ENCODE data around the gene TRPM4. TPM values are rescaled to one million over a fixed set of nuclear protein-coding genes. Genes with fewer than 3 reads are reported as not detected.

Gene TRPM4
- total and polyA plus RNA-seq, 2 of the 13 experiments (the other 11 are each of a cell fraction or from before 2014, with no cell fraction given), result 1.9 to 4.3 TPM

DNA sequence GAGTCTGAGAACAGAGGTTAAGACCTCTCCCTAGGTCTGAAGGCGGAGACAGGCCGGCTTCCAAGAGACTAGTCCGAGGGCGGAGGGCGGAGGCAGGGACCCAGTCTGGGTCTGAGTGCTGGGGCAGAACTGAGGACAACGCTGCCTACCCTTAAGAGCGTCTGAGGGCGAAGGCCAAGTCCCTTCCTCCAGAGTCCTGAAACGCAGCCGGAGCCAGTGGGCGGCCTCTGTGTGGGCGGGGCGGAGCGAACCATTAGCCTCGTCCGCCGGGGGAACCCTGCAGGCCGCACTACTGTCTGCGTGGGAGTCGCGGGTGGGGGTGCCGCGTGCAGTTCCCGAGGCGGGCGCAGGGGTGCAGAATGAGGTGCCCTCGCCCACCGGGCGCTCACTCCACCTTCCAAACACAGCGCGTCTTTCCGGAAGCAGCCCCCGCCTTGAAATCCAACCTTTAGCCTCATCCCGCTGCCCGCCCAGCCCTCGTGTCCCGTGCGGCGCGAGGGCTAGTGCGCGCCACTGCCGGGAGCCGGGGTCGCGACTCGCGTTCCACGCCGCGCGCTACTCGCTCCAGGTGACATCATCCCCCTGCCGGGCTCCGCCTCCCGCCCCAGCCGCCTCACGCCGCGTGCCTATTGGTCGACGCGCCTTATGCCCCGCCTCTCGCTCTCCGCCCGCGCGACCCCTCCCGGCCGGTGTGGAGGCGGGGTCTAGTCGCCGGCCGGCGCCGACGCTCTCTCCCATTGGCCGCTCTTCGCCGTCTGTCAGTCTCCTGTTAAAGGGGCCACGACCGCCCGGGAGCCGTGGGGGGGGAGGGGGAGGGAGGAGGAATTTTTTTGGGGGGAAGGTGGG, 38.8 kb upstream of the TRPM4 start, which contains the start of gene C19orf73 (continued):
- TF ChIP-seq, protein P1, sequence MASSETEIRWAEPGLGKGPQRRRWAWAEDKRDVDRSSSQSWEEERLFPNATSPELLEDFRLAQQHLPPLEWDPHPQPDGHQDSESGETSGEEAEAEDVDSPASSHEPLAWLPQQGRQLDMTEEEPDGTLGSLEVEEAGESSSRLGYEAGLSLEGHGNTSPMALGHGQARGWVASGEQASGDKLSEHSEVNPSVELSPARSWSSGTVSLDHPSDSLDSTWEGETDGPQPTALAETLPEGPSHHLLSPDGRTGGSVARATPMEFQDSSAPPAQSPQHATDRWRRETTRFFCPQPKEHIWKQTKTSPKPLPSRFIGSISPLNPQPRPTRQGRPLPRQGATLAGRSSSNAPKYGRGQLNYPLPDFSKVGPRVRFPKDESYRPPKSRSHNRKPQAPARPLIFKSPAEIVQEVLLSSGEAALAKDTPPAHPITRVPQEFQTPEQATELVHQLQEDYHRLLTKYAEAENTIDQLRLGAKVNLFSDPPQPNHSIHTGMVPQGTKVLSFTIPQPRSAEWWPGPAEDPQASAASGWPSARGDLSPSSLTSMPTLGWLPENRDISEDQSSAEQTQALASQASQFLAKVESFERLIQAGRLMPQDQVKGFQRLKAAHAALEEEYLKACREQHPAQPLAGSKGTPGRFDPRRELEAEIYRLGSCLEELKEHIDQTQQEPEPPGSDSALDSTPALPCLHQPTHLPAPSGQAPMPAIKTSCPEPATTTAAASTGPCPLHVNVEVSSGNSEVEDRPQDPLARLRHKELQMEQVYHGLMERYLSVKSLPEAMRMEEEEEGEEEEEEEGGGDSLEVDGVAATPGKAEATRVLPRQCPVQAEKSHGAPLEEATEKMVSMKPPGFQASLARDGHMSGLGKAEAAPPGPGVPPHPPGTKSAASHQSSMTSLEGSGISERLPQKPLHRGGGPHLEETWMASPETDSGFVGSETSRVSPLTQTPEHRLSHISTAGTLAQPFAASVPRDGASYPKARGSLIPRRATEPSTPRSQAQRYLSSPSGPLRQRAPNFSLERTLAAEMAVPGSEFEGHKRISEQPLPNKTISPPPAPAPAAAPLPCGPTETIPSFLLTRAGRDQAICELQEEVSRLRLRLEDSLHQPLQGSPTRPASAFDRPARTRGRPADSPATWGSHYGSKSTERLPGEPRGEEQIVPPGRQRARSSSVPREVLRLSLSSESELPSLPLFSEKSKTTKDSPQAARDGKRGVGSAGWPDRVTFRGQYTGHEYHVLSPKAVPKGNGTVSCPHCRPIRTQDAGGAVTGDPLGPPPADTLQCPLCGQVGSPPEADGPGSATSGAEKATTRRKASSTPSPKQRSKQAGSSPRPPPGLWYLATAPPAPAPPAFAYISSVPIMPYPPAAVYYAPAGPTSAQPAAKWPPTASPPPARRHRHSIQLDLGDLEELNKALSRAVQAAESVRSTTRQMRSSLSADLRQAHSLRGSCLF (CRISPR knock-in tag; IDR thresholded peaks at IDR 0.05; ENCODE audit: borderline replicate concordance), result no peak; the same call in 1 of the 2 replicates
- TF ChIP-seq POLR2AphosphoS2 (IDR thresholded peaks at IDR 0.05; ENCODE audit: low read depth, low read length) (no peak), BORCS8-MEF2B (CRISPR knock-in tag; IDR thresholded peaks at IDR 0.05) (peak; percentile 67; the same call in 1 of the 2 replicates), SALL2 (CRISPR knock-in tag; IDR thresholded peaks at IDR 0.05) (peak; percentile 81; the same call in 1 of the 2 replicates), PLRG1 (conservative IDR thresholded peaks at IDR 0.05) (no peak), XRCC5 (optimal IDR thresholded peaks at IDR 0.05; ENCODE audit: low read length) (peak; percentile 17), MIER3 (CRISPR knock-in tag; IDR thresholded peaks at IDR 0.05; ENCODE audit: borderline replicate concordance) (no peak), ZNF367 (CRISPR knock-in tag; IDR thresholded peaks at IDR 0.05; ENCODE audit: borderline replicate concordance) (no peak), ZNF546 (CRISPR knock-in tag; conservative IDR thresholded peaks at IDR 0.05) (peak; percentile 76; the same call in 1 of the 2 replicates), SMC3 (IDR thresholded peaks at IDR 0.05; ENCODE audit: low read length) (no peak)
- TF ChIP-seq, protein P2, sequence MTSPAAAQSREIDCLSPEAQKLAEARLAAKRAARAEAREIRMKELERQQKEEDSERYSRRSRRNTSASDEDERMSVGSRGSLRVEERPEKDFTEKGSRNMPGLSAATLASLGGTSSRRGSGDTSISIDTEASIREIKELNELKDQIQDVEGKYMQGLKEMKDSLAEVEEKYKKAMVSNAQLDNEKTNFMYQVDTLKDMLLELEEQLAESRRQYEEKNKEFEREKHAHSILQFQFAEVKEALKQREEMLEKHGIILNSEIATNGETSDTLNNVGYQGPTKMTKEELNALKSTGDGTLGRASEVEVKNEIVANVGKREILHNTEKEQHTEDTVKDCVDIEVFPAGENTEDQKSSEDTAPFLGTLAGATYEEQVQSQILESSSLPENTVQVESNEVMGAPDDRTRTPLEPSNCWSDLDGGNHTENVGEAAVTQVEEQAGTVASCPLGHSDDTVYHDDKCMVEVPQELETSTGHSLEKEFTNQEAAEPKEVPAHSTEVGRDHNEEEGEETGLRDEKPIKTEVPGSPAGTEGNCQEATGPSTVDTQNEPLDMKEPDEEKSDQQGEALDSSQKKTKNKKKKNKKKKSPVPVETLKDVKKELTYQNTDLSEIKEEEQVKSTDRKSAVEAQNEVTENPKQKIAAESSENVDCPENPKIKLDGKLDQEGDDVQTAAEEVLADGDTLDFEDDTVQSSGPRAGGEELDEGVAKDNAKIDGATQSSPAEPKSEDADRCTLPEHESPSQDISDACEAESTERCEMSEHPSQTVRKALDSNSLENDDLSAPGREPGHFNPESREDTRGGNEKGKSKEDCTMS (CRISPR knock-in tag; conservative IDR thresholded peaks at IDR 0.05), result no peak
- TF ChIP-seq, protein P3, sequence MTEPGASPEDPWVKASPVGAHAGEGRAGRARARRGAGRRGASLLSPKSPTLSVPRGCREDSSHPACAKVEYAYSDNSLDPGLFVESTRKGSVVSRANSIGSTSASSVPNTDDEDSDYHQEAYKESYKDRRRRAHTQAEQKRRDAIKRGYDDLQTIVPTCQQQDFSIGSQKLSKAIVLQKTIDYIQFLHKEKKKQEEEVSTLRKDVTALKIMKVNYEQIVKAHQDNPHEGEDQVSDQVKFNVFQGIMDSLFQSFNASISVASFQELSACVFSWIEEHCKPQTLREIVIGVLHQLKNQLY (CRISPR knock-in tag; IDR thresholded peaks at IDR 0.05), result 0 out of 2 replicates have a peak, but pooled peaks have one; percentile 11
- TF ChIP-seq, protein P4, sequence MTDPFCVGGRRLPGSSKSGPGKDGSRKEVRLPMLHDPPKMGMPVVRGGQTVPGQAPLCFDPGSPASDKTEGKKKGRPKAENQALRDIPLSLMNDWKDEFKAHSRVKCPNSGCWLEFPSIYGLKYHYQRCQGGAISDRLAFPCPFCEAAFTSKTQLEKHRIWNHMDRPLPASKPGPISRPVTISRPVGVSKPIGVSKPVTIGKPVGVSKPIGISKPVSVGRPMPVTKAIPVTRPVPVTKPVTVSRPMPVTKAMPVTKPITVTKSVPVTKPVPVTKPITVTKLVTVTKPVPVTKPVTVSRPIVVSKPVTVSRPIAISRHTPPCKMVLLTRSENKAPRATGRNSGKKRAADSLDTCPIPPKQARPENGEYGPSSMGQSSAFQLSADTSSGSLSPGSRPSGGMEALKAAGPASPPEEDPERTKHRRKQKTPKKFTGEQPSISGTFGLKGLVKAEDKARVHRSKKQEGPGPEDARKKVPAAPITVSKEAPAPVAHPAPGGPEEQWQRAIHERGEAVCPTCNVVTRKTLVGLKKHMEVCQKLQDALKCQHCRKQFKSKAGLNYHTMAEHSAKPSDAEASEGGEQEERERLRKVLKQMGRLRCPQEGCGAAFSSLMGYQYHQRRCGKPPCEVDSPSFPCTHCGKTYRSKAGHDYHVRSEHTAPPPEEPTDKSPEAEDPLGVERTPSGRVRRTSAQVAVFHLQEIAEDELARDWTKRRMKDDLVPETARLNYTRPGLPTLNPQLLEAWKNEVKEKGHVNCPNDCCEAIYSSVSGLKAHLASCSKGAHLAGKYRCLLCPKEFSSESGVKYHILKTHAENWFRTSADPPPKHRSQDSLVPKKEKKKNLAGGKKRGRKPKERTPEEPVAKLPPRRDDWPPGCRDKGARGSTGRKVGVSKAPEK (CRISPR knock-in tag; IDR thresholded peaks at IDR 0.05; ENCODE audit: borderline replicate concordance), result no peak; the same call in 1 of the 2 replicates
- TF ChIP-seq, protein P5, sequence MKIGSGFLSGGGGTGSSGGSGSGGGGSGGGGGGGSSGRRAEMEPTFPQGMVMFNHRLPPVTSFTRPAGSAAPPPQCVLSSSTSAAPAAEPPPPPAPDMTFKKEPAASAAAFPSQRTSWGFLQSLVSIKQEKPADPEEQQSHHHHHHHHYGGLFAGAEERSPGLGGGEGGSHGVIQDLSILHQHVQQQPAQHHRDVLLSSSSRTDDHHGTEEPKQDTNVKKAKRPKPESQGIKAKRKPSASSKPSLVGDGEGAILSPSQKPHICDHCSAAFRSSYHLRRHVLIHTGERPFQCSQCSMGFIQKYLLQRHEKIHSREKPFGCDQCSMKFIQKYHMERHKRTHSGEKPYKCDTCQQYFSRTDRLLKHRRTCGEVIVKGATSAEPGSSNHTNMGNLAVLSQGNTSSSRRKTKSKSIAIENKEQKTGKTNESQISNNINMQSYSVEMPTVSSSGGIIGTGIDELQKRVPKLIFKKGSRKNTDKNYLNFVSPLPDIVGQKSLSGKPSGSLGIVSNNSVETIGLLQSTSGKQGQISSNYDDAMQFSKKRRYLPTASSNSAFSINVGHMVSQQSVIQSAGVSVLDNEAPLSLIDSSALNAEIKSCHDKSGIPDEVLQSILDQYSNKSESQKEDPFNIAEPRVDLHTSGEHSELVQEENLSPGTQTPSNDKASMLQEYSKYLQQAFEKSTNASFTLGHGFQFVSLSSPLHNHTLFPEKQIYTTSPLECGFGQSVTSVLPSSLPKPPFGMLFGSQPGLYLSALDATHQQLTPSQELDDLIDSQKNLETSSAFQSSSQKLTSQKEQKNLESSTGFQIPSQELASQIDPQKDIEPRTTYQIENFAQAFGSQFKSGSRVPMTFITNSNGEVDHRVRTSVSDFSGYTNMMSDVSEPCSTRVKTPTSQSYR (CRISPR knock-in tag; IDR thresholded peaks at IDR 0.05; ENCODE audit: borderline replicate concordance), result no peak

Data from HepG2 (cell line).